SK-N-SH treated with all-trans-retinoic acid at 6 μM for 48 hours (cell line): ENCODE data around the gene RAPGEF5.

Source experiments
- ATAC-seq: fragments of 200-7000 bp; cut with Tn5 transposase; 3 replicates; pipeline ENCODE4 v1.9.1; 2020; ENCODE audit warnings: mild to moderate bottlenecking, moderate library complexity
- ARNTL ChIP-seq: fragments of 450-650 bp; formaldehyde crosslinking; IDR thresholded peaks from 2 replicates; pipeline ENCODE4 v1.5.0; 2020; ENCODE audit warnings: low read depth, mild to moderate bottlenecking, moderate library complexity, borderline replicate concordance
- BACH2 ChIP-seq: fragments of 250-450 bp; sonication (Bioruptor Pico); IDR thresholded peaks from 2 replicates; pipeline ENCODE4 v1.9.0; 2021; ENCODE audit warnings: mild to moderate bottlenecking, borderline replicate concordance
- CREB5 ChIP-seq: fragments of 250-450 bp; sonication (Bioruptor Pico); IDR thresholded peaks from 2 replicates; pipeline ENCODE4 v1.5.1; 2020; ENCODE audit warnings: low read depth, mild to moderate bottlenecking, moderate library complexity
- CSDC2 ChIP-seq: fragments of 250-450 bp; sonication (Bioruptor Pico); IDR thresholded peaks from 2 replicates; pipeline ENCODE4 v1.5.0; 2020; ENCODE audit warnings: mild to moderate bottlenecking, moderate library complexity
- CSRNP3 ChIP-seq: fragments of 250-450 bp; sonication (Bioruptor Pico); IDR thresholded peaks from 2 replicates; pipeline ENCODE4 v1.5.1; 2021; ENCODE audit warnings: mild to moderate bottlenecking, moderate library complexity
- ESRRG ChIP-seq: fragments of 250-450 bp; sonication (Bioruptor Pico); IDR thresholded peaks from 2 replicates; pipeline ENCODE4 v1.6.1; 2021; ENCODE audit warnings: mild to moderate bottlenecking
- GLIS3 ChIP-seq: fragments of 250-450 bp; sonication (Bioruptor Pico); IDR thresholded peaks from 2 replicates; pipeline ENCODE4 v1.5.0; 2020; ENCODE audit warnings: mild to moderate bottlenecking, moderate library complexity
- ISL1 ChIP-seq: fragments of 250-450 bp; sonication (Bioruptor Pico); IDR thresholded peaks from 2 replicates; pipeline ENCODE4 v2.1.2; 2022; ENCODE audit warnings: mild to moderate bottlenecking, moderate library complexity
- OSR1 ChIP-seq: fragments of 250-450 bp; sonication (Bioruptor Pico); IDR thresholded peaks from 2 replicates; pipeline ENCODE4 v1.8.0; 2022; ENCODE audit warnings: moderate library complexity, mild to moderate bottlenecking, inconsistent platforms
- PATZ1 ChIP-seq: fragments of 250-450 bp; sonication (Bioruptor Pico); IDR thresholded peaks from 2 replicates; pipeline ENCODE4 v1.8.0; 2020; ENCODE audit warnings: mild to moderate bottlenecking, moderate library complexity, borderline replicate concordance
- SNAI2 ChIP-seq: fragments of 250-450 bp; sonication (Bioruptor Pico); IDR thresholded peaks from 2 replicates; pipeline ENCODE4 v1.5.0; 2020; ENCODE audit warnings: mild to moderate bottlenecking, moderate library complexity
- TSHZ2 ChIP-seq: fragments of 250-450 bp; sonication (Bioruptor Pico); IDR thresholded peaks from 2 replicates; pipeline ENCODE4 v1.5.0; 2020; ENCODE audit warnings: mild to moderate bottlenecking, moderate library complexity
- ZC3H10 ChIP-seq: fragments of 250-450 bp; sonication (Bioruptor Pico); IDR thresholded peaks from 2 replicates; pipeline ENCODE4 v1.5.1; 2021; ENCODE audit warnings: mild to moderate bottlenecking, moderate library complexity
- ZFP30 ChIP-seq: fragments of 450-650 bp; formaldehyde crosslinking; IDR thresholded peaks from 2 replicates; pipeline ENCODE4 v1.5.0; 2022; ENCODE audit warnings: mild to moderate bottlenecking, moderate library complexity
- ZNF565 ChIP-seq: fragments of 450-650 bp; formaldehyde crosslinking; conservative IDR thresholded peaks from 2 replicates; pipeline ENCODE4 v1.5.0; 2020; ENCODE audit warnings: low read depth, mild to moderate bottlenecking, moderate library complexity
- ZNF70 ChIP-seq: fragments of 450-650 bp; formaldehyde crosslinking; IDR thresholded peaks from 2 replicates; pipeline ENCODE4 v1.5.0; 2020; ENCODE audit warnings: mild to moderate bottlenecking, moderate library complexity
- ZNF8 ChIP-seq: fragments of 450-650 bp; formaldehyde crosslinking; IDR thresholded peaks from 2 replicates; pipeline ENCODE4 v1.5.0; 2020; ENCODE audit warnings: mild to moderate bottlenecking, moderate library complexity

The RAPGEF5 gene

GRCh38 chr7:22338877-22339276 lies 18.1 kb downstream of the RAPGEF5 start:
- ATAC-seq: no peak
- TF ChIP-seq CREB5 (CRISPR knock-in tag): no peak
- no peak for TF ChIP-seq ZNF70 (CRISPR knock-in tag)
- TF ChIP-seq ARNTL: no peak
- TF ChIP-seq SNAI2 (CRISPR knock-in tag): no peak
- TF ChIP-seq ZFP30 (CRISPR knock-in tag): no peak
- no peak for TF ChIP-seq BACH2
- TF ChIP-seq GLIS3 (CRISPR knock-in tag): no peak
- no peak for TF ChIP-seq ZC3H10
- TF ChIP-seq ZNF565 (CRISPR knock-in tag): no peak
- no peak for TF ChIP-seq CSDC2
- no peak for TF ChIP-seq TSHZ2
- TF ChIP-seq CSRNP3 (CRISPR knock-in tag): no peak

- no peak for ATAC-seq
- no peak for TF ChIP-seq CSRNP3 (CRISPR knock-in tag)
- no peak for TF ChIP-seq ZFP30 (CRISPR knock-in tag)
- TF ChIP-seq GLIS3 (CRISPR knock-in tag): no peak
- TF ChIP-seq TSHZ2: no peak
- TF ChIP-seq ZNF70 (CRISPR knock-in tag): no peak
- TF ChIP-seq OSR1: no peak
- TF ChIP-seq ISL1 (CRISPR knock-in tag): no peak
- no peak for TF ChIP-seq CSDC2
- TF ChIP-seq ZNF8 (CRISPR knock-in tag): no peak
- TF ChIP-seq ZC3H10: no peak
- TF ChIP-seq, all 23 proteins: peak for 0
Observed at GRCh38 chr7:22338411-22338810, 18.5 kb downstream of the RAPGEF5 start.

- no peak for TF ChIP-seq ESRRG (CRISPR knock-in tag)
- no peak for TF ChIP-seq ZNF8 (CRISPR knock-in tag)
- TF ChIP-seq, all 23 proteins: peak for 0
- no peak for ATAC-seq
Observed at GRCh38 chr7:22333680-22334141, 23.2 kb downstream of the RAPGEF5 start.

- no peak for TF ChIP-seq ZNF8 (CRISPR knock-in tag)
- no peak for TF ChIP-seq PATZ1 (CRISPR knock-in tag)
- TF ChIP-seq ZC3H10: no peak
- no peak for TF ChIP-seq ZNF70 (CRISPR knock-in tag)
- no peak for TF ChIP-seq ESRRG (CRISPR knock-in tag)
- TF ChIP-seq CSRNP3 (CRISPR knock-in tag): no peak
- ATAC-seq: peak; percentile 74
Observed at GRCh38 chr7:22332461-22332870, 24.5 kb downstream of the RAPGEF5 start.
